Measurements from ENCODE around the gene USP53. TPM values are rescaled to one million over a fixed set of nuclear protein-coding genes. Genes with fewer than 3 reads are reported as not detected.

The USP53 gene
- total and polyA plus RNA-seq, 9 of the 15 experiments (the other 6 are each of a cell fraction or from before 2014, with no cell fraction given), result 2.9 to 9.6 (median 8.3) TPM

DNA sequence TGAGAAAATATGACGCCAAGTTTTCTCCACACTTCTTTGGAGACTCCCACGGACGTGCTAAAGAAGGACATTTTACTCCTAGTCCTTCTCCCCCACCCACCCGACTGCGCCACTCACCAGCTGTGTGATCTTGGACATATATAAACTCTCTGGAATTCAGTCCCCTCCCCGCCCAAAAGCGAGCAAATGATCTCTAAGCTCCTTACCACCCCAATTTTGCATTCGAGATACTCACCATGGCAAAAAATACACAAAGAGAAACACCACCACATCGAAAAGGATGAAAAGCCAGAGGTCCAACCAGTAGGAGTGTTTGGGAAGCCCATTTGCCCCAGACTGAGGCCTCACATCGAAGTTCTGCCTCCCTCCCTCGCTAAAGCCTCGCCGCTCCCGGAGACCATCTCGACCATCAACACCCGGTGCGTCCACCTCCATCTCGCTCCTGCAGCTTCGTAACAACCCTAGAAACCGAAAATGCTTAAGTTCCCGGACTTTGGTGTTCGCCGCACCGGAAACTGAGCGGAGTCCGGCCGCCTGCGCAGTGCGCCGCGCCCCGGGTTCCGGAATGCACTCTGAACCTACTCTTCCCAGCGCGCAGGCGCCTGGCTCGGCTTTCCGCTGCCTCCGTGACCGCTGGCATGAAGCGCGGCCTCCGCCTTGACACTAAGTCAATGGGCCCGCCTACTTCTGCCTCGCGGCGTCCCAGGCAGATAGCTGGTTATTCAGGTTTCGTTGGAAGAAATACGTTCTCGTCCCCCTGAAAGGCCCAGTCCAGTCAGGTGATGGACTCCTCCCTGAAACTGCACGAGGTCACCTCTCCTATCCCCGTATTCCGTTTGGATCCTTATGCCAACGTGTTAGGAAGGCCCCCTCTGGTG lies 87.8 kb downstream of the USP53 start (continued):
- no peak for TF ChIP-seq ZNF518B (CRISPR knock-in tag; IDR thresholded peaks at IDR 0.05)
- TF ChIP-seq, protein P1, sequence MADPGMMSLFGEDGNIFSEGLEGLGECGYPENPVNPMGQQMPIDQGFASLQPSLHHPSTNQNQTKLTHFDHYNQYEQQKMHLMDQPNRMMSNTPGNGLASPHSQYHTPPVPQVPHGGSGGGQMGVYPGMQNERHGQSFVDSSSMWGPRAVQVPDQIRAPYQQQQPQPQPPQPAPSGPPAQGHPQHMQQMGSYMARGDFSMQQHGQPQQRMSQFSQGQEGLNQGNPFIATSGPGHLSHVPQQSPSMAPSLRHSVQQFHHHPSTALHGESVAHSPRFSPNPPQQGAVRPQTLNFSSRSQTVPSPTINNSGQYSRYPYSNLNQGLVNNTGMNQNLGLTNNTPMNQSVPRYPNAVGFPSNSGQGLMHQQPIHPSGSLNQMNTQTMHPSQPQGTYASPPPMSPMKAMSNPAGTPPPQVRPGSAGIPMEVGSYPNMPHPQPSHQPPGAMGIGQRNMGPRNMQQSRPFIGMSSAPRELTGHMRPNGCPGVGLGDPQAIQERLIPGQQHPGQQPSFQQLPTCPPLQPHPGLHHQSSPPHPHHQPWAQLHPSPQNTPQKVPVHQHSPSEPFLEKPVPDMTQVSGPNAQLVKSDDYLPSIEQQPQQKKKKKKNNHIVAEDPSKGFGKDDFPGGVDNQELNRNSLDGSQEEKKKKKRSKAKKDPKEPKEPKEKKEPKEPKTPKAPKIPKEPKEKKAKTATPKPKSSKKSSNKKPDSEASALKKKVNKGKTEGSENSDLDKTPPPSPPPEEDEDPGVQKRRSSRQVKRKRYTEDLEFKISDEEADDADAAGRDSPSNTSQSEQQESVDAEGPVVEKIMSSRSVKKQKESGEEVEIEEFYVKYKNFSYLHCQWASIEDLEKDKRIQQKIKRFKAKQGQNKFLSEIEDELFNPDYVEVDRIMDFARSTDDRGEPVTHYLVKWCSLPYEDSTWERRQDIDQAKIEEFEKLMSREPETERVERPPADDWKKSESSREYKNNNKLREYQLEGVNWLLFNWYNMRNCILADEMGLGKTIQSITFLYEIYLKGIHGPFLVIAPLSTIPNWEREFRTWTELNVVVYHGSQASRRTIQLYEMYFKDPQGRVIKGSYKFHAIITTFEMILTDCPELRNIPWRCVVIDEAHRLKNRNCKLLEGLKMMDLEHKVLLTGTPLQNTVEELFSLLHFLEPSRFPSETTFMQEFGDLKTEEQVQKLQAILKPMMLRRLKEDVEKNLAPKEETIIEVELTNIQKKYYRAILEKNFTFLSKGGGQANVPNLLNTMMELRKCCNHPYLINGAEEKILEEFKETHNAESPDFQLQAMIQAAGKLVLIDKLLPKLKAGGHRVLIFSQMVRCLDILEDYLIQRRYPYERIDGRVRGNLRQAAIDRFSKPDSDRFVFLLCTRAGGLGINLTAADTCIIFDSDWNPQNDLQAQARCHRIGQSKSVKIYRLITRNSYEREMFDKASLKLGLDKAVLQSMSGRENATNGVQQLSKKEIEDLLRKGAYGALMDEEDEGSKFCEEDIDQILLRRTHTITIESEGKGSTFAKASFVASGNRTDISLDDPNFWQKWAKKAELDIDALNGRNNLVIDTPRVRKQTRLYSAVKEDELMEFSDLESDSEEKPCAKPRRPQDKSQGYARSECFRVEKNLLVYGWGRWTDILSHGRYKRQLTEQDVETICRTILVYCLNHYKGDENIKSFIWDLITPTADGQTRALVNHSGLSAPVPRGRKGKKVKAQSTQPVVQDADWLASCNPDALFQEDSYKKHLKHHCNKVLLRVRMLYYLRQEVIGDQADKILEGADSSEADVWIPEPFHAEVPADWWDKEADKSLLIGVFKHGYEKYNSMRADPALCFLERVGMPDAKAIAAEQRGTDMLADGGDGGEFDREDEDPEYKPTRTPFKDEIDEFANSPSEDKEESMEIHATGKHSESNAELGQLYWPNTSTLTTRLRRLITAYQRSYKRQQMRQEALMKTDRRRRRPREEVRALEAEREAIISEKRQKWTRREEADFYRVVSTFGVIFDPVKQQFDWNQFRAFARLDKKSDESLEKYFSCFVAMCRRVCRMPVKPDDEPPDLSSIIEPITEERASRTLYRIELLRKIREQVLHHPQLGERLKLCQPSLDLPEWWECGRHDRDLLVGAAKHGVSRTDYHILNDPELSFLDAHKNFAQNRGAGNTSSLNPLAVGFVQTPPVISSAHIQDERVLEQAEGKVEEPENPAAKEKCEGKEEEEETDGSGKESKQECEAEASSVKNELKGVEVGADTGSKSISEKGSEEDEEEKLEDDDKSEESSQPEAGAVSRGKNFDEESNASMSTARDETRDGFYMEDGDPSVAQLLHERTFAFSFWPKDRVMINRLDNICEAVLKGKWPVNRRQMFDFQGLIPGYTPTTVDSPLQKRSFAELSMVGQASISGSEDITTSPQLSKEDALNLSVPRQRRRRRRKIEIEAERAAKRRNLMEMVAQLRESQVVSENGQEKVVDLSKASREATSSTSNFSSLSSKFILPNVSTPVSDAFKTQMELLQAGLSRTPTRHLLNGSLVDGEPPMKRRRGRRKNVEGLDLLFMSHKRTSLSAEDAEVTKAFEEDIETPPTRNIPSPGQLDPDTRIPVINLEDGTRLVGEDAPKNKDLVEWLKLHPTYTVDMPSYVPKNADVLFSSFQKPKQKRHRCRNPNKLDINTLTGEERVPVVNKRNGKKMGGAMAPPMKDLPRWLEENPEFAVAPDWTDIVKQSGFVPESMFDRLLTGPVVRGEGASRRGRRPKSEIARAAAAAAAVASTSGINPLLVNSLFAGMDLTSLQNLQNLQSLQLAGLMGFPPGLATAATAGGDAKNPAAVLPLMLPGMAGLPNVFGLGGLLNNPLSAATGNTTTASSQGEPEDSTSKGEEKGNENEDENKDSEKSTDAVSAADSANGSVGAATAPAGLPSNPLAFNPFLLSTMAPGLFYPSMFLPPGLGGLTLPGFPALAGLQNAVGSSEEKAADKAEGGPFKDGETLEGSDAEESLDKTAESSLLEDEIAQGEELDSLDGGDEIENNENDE (IDR thresholded peaks at IDR 0.05; ENCODE audit: low read depth, low read length), result no peak
- no peak for TF ChIP-seq STAT5B (CRISPR knock-in tag; IDR thresholded peaks at IDR 0.05)
- no peak for TF ChIP-seq HMG20A (CRISPR knock-in tag; conservative IDR thresholded peaks at IDR 0.05)
- TF ChIP-seq EHMT2 (IDR thresholded peaks at IDR 0.05), result peak; percentile 38; the same call in 1 of the 2 replicates
- TF ChIP-seq FOSL1 (tag; conservative IDR thresholded peaks at IDR 0.05), result no peak
- no peak for TF ChIP-seq BRCA1 (IDR thresholded peaks at IDR 0.05)
- no peak for TF ChIP-seq BRCA1 (CRISPR knock-in tag; IDR thresholded peaks at IDR 0.05)
- TF ChIP-seq MTA2 (IDR thresholded peaks at IDR 0.05; ENCODE audit: low read depth), result no peak
- TF ChIP-seq, protein P2, sequence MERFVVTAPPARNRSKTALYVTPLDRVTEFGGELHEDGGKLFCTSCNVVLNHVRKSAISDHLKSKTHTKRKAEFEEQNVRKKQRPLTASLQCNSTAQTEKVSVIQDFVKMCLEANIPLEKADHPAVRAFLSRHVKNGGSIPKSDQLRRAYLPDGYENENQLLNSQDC (CRISPR knock-in tag; IDR thresholded peaks at IDR 0.05), result no peak
- peak; percentile 84 for TF ChIP-seq ZFX (CRISPR knock-in tag; IDR thresholded peaks at IDR 0.05)
- no peak for TF ChIP-seq ZC3H4 (CRISPR knock-in tag; IDR thresholded peaks at IDR 0.05; ENCODE audit: borderline replicate concordance)
